HCT116 (cell line): ENCODE data around the gene OSBPL10. TPM values are rescaled to one million over a fixed set of nuclear protein-coding genes. Genes with fewer than 3 reads are reported as not detected.

Source experiments
- ATAC-seq: fragments of 200-7000 bp; cut with Tn5 transposase; 2 replicates; pipeline ENCODE4 v1.9.1; 2020; ENCODE audit warnings: mild to moderate bottlenecking, moderate library complexity
- BruUV-seq: library from RNA; stranded (reverse); fragments of 400-500 nt; replicated peaks from 2 replicates; lab custom pipeline; 2021; lab: Mats Ljungman, UMichigan
- CTCF ChIA-PET: fragments of 300-600 bp; sonication (Branson Sonifier 250); formaldehyde crosslinking; loops from one replicate; lab custom pipeline; 2021; ENCODE audit warnings: antibody characterized with exemption; lab: Charles Lee
- POLR2A ChIA-PET: fragments of 300-600, 350-600 bp; sonication (Branson Sonifier 250); formaldehyde crosslinking; loops from one replicate; lab custom pipeline; 2021; ENCODE audit warnings: antibody characterized with exemption; lab: Charles Lee
- RAD21 ChIA-PET, 2 experiments: fragments of 300-600 bp; sonication (Branson Sonifier 250); formaldehyde crosslinking; loops; one replicate each; lab custom pipeline; 2023; ENCODE audit warnings: low total read pairs in 2 of 2; ENCODE audit not compliant: uncharacterized antibody in 2 of 2, unreplicated experiment in 2 of 2, low non-redundant PET in 1 of 2; lab: Charles Lee
- DNase-seq: peaks from one replicate; pipeline ENCODE4 v3.0.0-alpha.2; 2010; ENCODE audit warnings: low read depth, low spot score
- H2AFZ ChIP-seq: fragments of 200-600 bp; shearing (Covaris generic), sonication (generic); 2 replicates; pipeline ENCODE4 v1.6.1; 2017; ENCODE audit warnings: low read depth, mixed run types, mixed read lengths, antibody characterized with exemption, low read length; ENCODE audit not compliant: poor library complexity, severe bottlenecking
- H3K27ac ChIP-seq: 2 replicates; pipeline ENCODE4 v1.5.1; 2012; ENCODE audit warnings: low read depth, low read length
- H3K27me3 ChIP-seq: fragments of 200-600 bp; sonication (generic); 2 replicates; pipeline ENCODE4 v1.6.1; 2016; ENCODE audit warnings: mixed run types, low read length, mixed read lengths; ENCODE audit not compliant: insufficient read depth
- H3K36me3 ChIP-seq, 2 experiments: fragments of 200-500 bp in 1 of 2; fragments of 200-600 bp in 1 of 2; sonication (Bioruptor generic) in 1 of 2; sonication (generic) in 1 of 2; 2 replicates each; pipeline versions ENCODE4 v1.5.1 to v1.6.1; 2014 to 2016; ENCODE audit warnings: low read length in 2 of 2, inconsistent platforms in 1 of 2, mixed read lengths in 1 of 2, mixed run types in 1 of 2; ENCODE audit not compliant: insufficient read depth in 2 of 2, control insufficient read depth in 1 of 2
- H3K4me1 ChIP-seq, 2 experiments: fragments of 200-600 bp in 1 of 2; sonication (generic) in 1 of 2; 2 replicates each; pipeline versions ENCODE4 v1.5.1 to v1.6.1; 2012 to 2017; ENCODE audit warnings: low read length in 2 of 2, inconsistent platforms in 1 of 2, mild to moderate bottlenecking in 1 of 2, mixed read lengths in 1 of 2, mixed run types in 1 of 2, moderate library complexity in 1 of 2; ENCODE audit not compliant: insufficient read depth in 2 of 2, control insufficient read depth in 1 of 2
- H3K4me2 ChIP-seq: fragments of 200-600 bp; sonication (generic); 2 replicates; pipeline ENCODE4 v1.6.1; 2017; ENCODE audit warnings: mixed run types, low read length, mixed read lengths
- H3K4me3 ChIP-seq, 2 experiments: fragments of 200-600 bp in 1 of 2; sonication (generic) in 1 of 2; replicated peaks in 1 of 2; 2 replicates each; pipeline ENCODE4 v1.5.1; 2011 to 2016; ENCODE audit warnings: low read length in 2 of 2, control low read depth in 1 of 2, low read depth in 1 of 2, mild to moderate bottlenecking in 1 of 2, mixed read lengths in 1 of 2, mixed run types in 1 of 2
- H3K79me2 ChIP-seq: fragments of 200-600 bp; sonication (generic); 2 replicates; pipeline ENCODE4 v1.6.1; 2017; ENCODE audit warnings: mild to moderate bottlenecking, mixed run types, low read length, moderate library complexity, mixed read lengths; ENCODE audit not compliant: insufficient read depth
- H3K9ac ChIP-seq: fragments of 200-600 bp; sonication (generic); 2 replicates; pipeline ENCODE4 v1.6.1; 2016; ENCODE audit warnings: low read length, mixed read lengths
- H3K9me2 ChIP-seq: fragments of 200-600 bp; sonication (generic), shearing (Covaris generic); 2 replicates; pipeline ENCODE4 v1.6.1; 2017; ENCODE audit warnings: mixed run types, mild to moderate bottlenecking, moderate library complexity; ENCODE audit not compliant: insufficient read depth
- H3K9me3 ChIP-seq, 2 experiments: fragments of 200-500 bp in 1 of 2; fragments of 200-600 bp in 1 of 2; sonication (Bioruptor generic) in 1 of 2; sonication (generic) in 1 of 2; 2 replicates each; pipeline ENCODE4 v1.6.1; 2014 to 2017; ENCODE audit warnings: low read length in 2 of 2, mixed read lengths in 2 of 2, inconsistent platforms in 1 of 2, low read depth in 1 of 2, mild to moderate bottlenecking in 1 of 2, mixed run types in 1 of 2, moderate library complexity in 1 of 2; ENCODE audit not compliant: control insufficient read depth in 1 of 2, insufficient read depth in 1 of 2
- H4K20me1 ChIP-seq: fragments of 200-600 bp; sonication (generic), shearing (Covaris generic); 2 replicates; pipeline ENCODE4 v1.6.1; 2017; ENCODE audit warnings: mixed run types, mild to moderate bottlenecking, moderate library complexity; ENCODE audit not compliant: insufficient read depth
- ATF3 ChIP-seq: IDR thresholded peaks from 2 replicates; pipeline ENCODE4 v1.6.1; 2012
- EGR1 ChIP-seq: IDR thresholded peaks from 2 replicates; pipeline ENCODE4 v1.6.1; 2012; ENCODE audit warnings: low read depth
- ELF1 ChIP-seq: IDR thresholded peaks from 2 replicates; pipeline ENCODE4 v1.6.1; 2012; ENCODE audit warnings: low read depth, borderline replicate concordance
- EZH2 ChIP-seq: fragments of 200-600 bp; sonication (generic); IDR thresholded peaks from 2 replicates; pipeline ENCODE4 v1.6.1; 2017; ENCODE audit warnings: antibody characterized with exemption, mixed run types
- EZH2phosphoT487 ChIP-seq: fragments of 200-600 bp; IDR thresholded peaks from 2 replicates; pipeline ENCODE4 v1.6.1; 2018; ENCODE audit warnings: antibody characterized with exemption, borderline replicate concordance
- POLR2A ChIP-seq: IDR thresholded peaks from 2 replicates; pipeline ENCODE4 v1.7.0; 2011; ENCODE audit warnings: borderline replicate concordance; ENCODE audit not compliant: insufficient read depth, insufficient read length; ENCODE audit errors: extremely low read depth
- POLR2AphosphoS5 ChIP-seq: IDR thresholded peaks from 2 replicates; pipeline ENCODE4 v1.6.1; 2011; ENCODE audit warnings: mild to moderate bottlenecking, low read depth, low read length, moderate library complexity
- RAD21 ChIP-seq: IDR thresholded peaks from 2 replicates; pipeline ENCODE4 v1.6.1; 2012; ENCODE audit warnings: low read depth, mild to moderate bottlenecking
- SIN3A ChIP-seq: IDR thresholded peaks from 2 replicates; pipeline ENCODE4 v1.6.1; 2012; ENCODE audit warnings: low read depth
- SRF ChIP-seq: IDR thresholded peaks from 2 replicates; pipeline ENCODE4 v1.6.1; 2012; ENCODE audit warnings: low read depth
- TCF7L2 ChIP-seq: IDR thresholded peaks from 2 replicates; pipeline ENCODE4 v1.7.0; 2011; ENCODE audit warnings: borderline replicate concordance, inconsistent platforms; ENCODE audit not compliant: insufficient read depth, insufficient read length; ENCODE audit errors: extremely low read depth
- YY1 ChIP-seq: IDR thresholded peaks from 2 replicates; pipeline ENCODE4 v1.6.1; 2011; ENCODE audit warnings: low read length, low read depth, moderate library complexity, mild to moderate bottlenecking; ENCODE audit not compliant: insufficient replicate concordance; ENCODE audit errors: extremely low read depth
- ZNF274 ChIP-seq: fragments of 200-500 bp; sonication (Bioruptor generic); IDR thresholded peaks from 2 replicates; pipeline ENCODE4 v1.6.1; 2014; ENCODE audit warnings: mild to moderate bottlenecking, low read depth, low read length, inconsistent platforms
- intact Hi-C: fragments of 100-400 bp; cut with micrococcal nuclease; formaldehyde crosslinking; loops from 2 replicates; pipeline ENCODE4 v1.10.0; 2022
- total RNA-seq: library from RNA; stranded (reverse); gene quantifications from one replicate; pipeline ENCODE4 v1.2.1, GENCODE V29; 2021; ENCODE audit not compliant: unreplicated experiment
- TF ChIP-seq, protein P1 (sequence below): IDR thresholded peaks from 2 replicates; pipeline ENCODE4 v1.6.1; 2011; ENCODE audit warnings: mild to moderate bottlenecking, low read length, moderate library complexity; ENCODE audit not compliant: insufficient replicate concordance; ENCODE audit errors: extremely low read depth
- TF ChIP-seq, protein P2 (sequence below): IDR thresholded peaks from 2 replicates; pipeline ENCODE4 v1.6.1; 2012
- TF ChIP-seq, protein P3 (sequence below): IDR thresholded peaks from 2 replicates; pipeline ENCODE4 v1.6.1; 2012; ENCODE audit warnings: low read depth
- TF ChIP-seq, protein P4 (sequence below), 3 experiments: fragments of 200-600 bp in 1 of 3; sonication (generic) in 1 of 3; IDR thresholded peaks in 2 of 3; conservative IDR thresholded peaks in 1 of 3; 2 replicates each; pipeline ENCODE4 v1.5.1; 2012 to 2017; ENCODE audit warnings: low read depth in 2 of 3, low read length in 2 of 3, antibody characterized with exemption in 1 of 3, borderline replicate concordance in 1 of 3, control low read depth in 1 of 3, mild to moderate bottlenecking in 1 of 3, mixed read lengths in 1 of 3, mixed run types in 1 of 3, moderate library complexity in 1 of 3; ENCODE audit not compliant: insufficient read depth in 1 of 3

OSBPL10 gene
- total RNA-seq, 1 experiment from 2014 or later, result 25.8 TPM

GRCh38 chr3:31966978-31967591 is 14.0 kb downstream of the OSBPL10 start:
- TF ChIP-seq SIN3A, result no peak
- TF ChIP-seq, protein P1, sequence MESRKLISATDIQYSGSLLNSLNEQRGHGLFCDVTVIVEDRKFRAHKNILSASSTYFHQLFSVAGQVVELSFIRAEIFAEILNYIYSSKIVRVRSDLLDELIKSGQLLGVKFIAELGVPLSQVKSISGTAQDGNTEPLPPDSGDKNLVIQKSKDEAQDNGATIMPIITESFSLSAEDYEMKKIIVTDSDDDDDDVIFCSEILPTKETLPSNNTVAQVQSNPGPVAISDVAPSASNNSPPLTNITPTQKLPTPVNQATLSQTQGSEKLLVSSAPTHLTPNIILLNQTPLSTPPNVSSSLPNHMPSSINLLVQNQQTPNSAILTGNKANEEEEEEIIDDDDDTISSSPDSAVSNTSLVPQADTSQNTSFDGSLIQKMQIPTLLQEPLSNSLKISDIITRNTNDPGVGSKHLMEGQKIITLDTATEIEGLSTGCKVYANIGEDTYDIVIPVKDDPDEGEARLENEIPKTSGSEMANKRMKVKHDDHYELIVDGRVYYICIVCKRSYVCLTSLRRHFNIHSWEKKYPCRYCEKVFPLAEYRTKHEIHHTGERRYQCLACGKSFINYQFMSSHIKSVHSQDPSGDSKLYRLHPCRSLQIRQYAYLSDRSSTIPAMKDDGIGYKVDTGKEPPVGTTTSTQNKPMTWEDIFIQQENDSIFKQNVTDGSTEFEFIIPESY, result no peak
- TF ChIP-seq, protein P2, sequence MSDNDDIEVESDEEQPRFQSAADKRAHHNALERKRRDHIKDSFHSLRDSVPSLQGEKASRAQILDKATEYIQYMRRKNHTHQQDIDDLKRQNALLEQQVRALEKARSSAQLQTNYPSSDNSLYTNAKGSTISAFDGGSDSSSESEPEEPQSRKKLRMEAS, result no peak
- TF ChIP-seq SRF, result no peak
- TF ChIP-seq RAD21, result no peak
- no peak for TF ChIP-seq POLR2A
- TF ChIP-seq ELF1, result no peak
- TF ChIP-seq EZH2, result no peak
- no peak for TF ChIP-seq ZNF274
- TF ChIP-seq, protein P3, sequence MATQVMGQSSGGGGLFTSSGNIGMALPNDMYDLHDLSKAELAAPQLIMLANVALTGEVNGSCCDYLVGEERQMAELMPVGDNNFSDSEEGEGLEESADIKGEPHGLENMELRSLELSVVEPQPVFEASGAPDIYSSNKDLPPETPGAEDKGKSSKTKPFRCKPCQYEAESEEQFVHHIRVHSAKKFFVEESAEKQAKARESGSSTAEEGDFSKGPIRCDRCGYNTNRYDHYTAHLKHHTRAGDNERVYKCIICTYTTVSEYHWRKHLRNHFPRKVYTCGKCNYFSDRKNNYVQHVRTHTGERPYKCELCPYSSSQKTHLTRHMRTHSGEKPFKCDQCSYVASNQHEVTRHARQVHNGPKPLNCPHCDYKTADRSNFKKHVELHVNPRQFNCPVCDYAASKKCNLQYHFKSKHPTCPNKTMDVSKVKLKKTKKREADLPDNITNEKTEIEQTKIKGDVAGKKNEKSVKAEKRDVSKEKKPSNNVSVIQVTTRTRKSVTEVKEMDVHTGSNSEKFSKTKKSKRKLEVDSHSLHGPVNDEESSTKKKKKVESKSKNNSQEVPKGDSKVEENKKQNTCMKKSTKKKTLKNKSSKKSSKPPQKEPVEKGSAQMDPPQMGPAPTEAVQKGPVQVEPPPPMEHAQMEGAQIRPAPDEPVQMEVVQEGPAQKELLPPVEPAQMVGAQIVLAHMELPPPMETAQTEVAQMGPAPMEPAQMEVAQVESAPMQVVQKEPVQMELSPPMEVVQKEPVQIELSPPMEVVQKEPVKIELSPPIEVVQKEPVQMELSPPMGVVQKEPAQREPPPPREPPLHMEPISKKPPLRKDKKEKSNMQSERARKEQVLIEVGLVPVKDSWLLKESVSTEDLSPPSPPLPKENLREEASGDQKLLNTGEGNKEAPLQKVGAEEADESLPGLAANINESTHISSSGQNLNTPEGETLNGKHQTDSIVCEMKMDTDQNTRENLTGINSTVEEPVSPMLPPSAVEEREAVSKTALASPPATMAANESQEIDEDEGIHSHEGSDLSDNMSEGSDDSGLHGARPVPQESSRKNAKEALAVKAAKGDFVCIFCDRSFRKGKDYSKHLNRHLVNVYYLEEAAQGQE, result no peak
- TF ChIP-seq EZH2phosphoT487, result no peak
- no peak for TF ChIP-seq YY1
- TF ChIP-seq EGR1, result no peak
- no peak for TF ChIP-seq POLR2AphosphoS5
- no peak for TF ChIP-seq TCF7L2
- TF ChIP-seq, protein P4, sequence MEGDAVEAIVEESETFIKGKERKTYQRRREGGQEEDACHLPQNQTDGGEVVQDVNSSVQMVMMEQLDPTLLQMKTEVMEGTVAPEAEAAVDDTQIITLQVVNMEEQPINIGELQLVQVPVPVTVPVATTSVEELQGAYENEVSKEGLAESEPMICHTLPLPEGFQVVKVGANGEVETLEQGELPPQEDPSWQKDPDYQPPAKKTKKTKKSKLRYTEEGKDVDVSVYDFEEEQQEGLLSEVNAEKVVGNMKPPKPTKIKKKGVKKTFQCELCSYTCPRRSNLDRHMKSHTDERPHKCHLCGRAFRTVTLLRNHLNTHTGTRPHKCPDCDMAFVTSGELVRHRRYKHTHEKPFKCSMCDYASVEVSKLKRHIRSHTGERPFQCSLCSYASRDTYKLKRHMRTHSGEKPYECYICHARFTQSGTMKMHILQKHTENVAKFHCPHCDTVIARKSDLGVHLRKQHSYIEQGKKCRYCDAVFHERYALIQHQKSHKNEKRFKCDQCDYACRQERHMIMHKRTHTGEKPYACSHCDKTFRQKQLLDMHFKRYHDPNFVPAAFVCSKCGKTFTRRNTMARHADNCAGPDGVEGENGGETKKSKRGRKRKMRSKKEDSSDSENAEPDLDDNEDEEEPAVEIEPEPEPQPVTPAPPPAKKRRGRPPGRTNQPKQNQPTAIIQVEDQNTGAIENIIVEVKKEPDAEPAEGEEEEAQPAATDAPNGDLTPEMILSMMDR (IDR thresholded peaks at IDR 0.05 in 2 of 3, conservative IDR thresholded peaks at IDR 0.05 in 1 of 3; ENCODE audit: borderline replicate concordance in 1 of 3, insufficient read depth in 1 of 3, low read depth in 2 of 3, low read length in 2 of 3), result no peak
- no peak for TF ChIP-seq ATF3
- TF ChIP-seq, all 23 proteins: peak for 0
- Histone ChIP-seq H3K36me3 (no peaks in the 10 kb centered on the region), H3K27me3 (no peaks in the 10 kb centered on the region), H3K79me2 (peaks cover 22% of the 10 kb centered on the region), H3K4me2 (peak overlapping the region; percentile 73; the same call in 1 of the 2 replicates), H3K4me1 (peaks cover 34 to 49% of the 10 kb centered on the region in 2 experiments), H3K9ac (no peak overlapping the region), H3K9me3 (no peaks in the 10 kb centered on the region), H2AFZ (no peak overlapping the region), H3K27ac (peak overlapping the region; percentile 46; the same call in 1 of the 2 replicates), H3K9me2 (no peaks in the 10 kb centered on the region), H4K20me1 (no peaks in the 10 kb centered on the region), H3K4me3 (no peak overlapping the region)
- no peak for ATAC-seq
- CTCF ChIA-PET, result no interaction called here
- POLR2A ChIA-PET, result no interaction called here
- intact Hi-C loops, result no loop called here
- DNase-seq, result no peak
- RAD21 ChIA-PET, result no interaction called here
- BruUV-seq, result no TSS peak
